ENCODE data around the gene ZBTB39. TPM values are rescaled to one million over a fixed set of nuclear protein-coding genes. Genes with fewer than 3 reads are reported as not detected.

The ZBTB39 gene
- total RNA-seq, 1 donor from 2014 or later: 13.3 TPM

DNA sequence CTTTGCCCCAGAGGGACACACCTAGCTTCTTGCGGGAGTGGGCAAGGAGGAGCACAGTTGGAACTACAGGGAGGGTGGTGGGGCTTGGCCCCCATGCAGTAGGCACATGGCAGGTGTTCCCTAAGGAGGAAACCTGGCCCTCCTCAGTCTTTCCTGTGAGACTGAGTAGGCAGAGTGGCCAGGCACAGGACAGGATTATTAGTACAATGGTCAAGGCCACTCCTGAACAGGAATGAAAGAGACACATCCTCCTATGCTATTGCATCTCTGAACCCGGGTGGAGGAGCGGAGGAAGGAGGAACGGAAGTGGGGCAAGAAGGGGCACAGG is 42.7 kb upstream of the ZBTB39 start:
- intact Hi-C loops (cut with micrococcal nuclease): no loop called here
- POLR2A ChIA-PET: no interaction called here
- DNase-seq (no peak), ATAC-seq (ENCODE audit: low read depth) (no peak)
- Mint-ChIP-seq H3K36me3 (ENCODE audit: low read depth) (no peaks in the 10 kb centered on the region), H3K4me1 (peaks cover 22% of the 10 kb centered on the region), H3K9me3 (no peaks in the 10 kb centered on the region), H3K27me3 (no peaks in the 10 kb centered on the region), H3K27ac (no peak overlapping the region), H3K4me3 (no peak overlapping the region)
- CTCF ChIA-PET: interaction anchor here (2.0 kb wide), 1 partner anchor 12 kb away, joined by 7 read pairs; no protein-coding TSS in a partner anchor
- TF ChIP-seq, protein P1, sequence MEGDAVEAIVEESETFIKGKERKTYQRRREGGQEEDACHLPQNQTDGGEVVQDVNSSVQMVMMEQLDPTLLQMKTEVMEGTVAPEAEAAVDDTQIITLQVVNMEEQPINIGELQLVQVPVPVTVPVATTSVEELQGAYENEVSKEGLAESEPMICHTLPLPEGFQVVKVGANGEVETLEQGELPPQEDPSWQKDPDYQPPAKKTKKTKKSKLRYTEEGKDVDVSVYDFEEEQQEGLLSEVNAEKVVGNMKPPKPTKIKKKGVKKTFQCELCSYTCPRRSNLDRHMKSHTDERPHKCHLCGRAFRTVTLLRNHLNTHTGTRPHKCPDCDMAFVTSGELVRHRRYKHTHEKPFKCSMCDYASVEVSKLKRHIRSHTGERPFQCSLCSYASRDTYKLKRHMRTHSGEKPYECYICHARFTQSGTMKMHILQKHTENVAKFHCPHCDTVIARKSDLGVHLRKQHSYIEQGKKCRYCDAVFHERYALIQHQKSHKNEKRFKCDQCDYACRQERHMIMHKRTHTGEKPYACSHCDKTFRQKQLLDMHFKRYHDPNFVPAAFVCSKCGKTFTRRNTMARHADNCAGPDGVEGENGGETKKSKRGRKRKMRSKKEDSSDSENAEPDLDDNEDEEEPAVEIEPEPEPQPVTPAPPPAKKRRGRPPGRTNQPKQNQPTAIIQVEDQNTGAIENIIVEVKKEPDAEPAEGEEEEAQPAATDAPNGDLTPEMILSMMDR (IDR thresholded peaks at IDR 0.05): no peak

DNA sequence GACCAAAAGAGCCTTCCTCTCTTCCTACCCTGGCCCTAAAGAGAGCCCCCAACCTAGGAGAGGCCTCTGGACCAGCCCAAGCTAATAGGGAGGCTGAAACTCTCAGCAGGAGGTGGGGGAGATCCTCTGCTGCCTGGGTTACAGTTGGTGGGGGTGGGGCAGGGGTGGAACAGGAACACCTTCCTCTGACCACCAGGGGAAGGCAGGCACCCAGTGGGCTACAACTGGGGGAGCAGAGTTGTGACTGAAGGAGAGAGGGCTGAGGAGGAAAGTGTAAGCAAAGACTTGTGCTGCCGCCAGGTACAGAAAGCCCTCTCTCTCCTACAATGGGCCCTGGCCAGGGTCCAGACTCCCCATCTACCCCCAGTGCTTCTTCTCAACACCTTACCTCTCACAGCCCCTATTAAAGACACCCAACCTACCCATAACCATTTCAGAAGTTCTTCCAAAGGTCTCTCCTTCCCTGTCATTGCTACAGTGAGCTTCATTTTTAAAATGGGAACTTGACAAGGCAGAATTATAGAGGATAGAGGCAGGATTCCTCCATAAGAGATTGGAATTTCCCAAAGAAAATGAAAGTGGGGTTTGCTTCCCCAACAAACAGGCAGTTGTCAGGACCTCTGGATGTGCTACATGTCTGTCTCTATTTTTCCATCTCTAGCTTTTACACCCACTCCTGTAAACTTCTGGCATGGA is 42.2 kb upstream of the ZBTB39 start:
- intact Hi-C loops (cut with micrococcal nuclease): no loop called here
- CTCF ChIA-PET: interaction anchor here (1.1 to 2.0 kb wide), 3 partner anchors 12 to 76 kb away, joined by 3 to 7 read pairs (median 5); partner anchors contain the start of gene STAT6
- ATAC-seq (ENCODE audit: low read depth) (no peak), DNase-seq (no peak)
- H3K4me1 Mint-ChIP-seq: peaks cover 22% of the 10 kb centered on the region
- H3K36me3 Mint-ChIP-seq (ENCODE audit: low read depth): no peaks in the 10 kb centered on the region
- H3K27ac Mint-ChIP-seq: no peak overlapping the region
- H3K9me3 Mint-ChIP-seq: no peaks in the 10 kb centered on the region
- H3K4me3 Mint-ChIP-seq: no peak overlapping the region
- POLR2A ChIA-PET: interaction anchor here (0.6 to 1.5 kb wide), 3 partner anchors 17 to 63 kb away, joined by 3 to 7 read pairs (median 6); partner anchors contain the start of gene STAT6
- no peaks in the 10 kb centered on the region for H3K27me3 Mint-ChIP-seq
- TF ChIP-seq, protein P1 (IDR thresholded peaks at IDR 0.05): no peak

DNA sequence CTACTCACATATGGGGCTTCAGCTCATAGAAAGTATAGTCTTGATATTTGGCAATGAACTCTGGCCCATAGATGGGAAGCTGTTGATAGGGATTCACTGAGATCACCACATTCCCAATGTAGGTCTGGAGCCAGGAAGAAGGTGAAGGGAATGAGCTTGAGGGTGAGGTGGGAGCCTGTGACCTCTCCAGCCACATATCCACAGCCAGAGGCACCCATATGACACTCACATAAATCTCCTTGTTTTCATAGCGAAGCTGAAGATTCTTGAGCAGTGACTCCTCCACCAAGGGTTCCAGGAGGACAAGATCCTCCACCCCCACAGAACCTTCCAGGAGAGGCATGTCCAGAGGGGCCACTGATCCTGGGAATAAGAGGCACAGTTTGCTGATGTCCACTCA is 41.6 kb upstream of the ZBTB39 start:
- CTCF ChIA-PET: interaction anchor here (1.1 to 1.2 kb wide), 2 partner anchors 64 to 76 kb away, joined by 3 to 5 read pairs; partner anchors contain the start of gene STAT6
- intact Hi-C loops (cut with micrococcal nuclease): loop anchor here (2.0 kb wide), 1 partner anchor 15 kb away; no protein-coding TSS in a partner anchor
- Mint-ChIP-seq H3K4me1 (peaks cover 22% of the 10 kb centered on the region), H3K9me3 (no peaks in the 10 kb centered on the region), H3K4me3 (no peak overlapping the region), H3K36me3 (ENCODE audit: low read depth) (no peaks in the 10 kb centered on the region), H3K27ac (no peak overlapping the region), H3K27me3 (no peaks in the 10 kb centered on the region)
- TF ChIP-seq, protein P1 (IDR thresholded peaks at IDR 0.05): no peak
- ATAC-seq (ENCODE audit: low read depth): no peak
- POLR2A ChIA-PET: interaction anchor here (0.6 to 1.6 kb wide), 5 partner anchors 8 to 63 kb away, joined by 3 to 7 read pairs (median 6); partner anchors contain the start of gene STAT6
- DNase-seq: no peak

DNA sequence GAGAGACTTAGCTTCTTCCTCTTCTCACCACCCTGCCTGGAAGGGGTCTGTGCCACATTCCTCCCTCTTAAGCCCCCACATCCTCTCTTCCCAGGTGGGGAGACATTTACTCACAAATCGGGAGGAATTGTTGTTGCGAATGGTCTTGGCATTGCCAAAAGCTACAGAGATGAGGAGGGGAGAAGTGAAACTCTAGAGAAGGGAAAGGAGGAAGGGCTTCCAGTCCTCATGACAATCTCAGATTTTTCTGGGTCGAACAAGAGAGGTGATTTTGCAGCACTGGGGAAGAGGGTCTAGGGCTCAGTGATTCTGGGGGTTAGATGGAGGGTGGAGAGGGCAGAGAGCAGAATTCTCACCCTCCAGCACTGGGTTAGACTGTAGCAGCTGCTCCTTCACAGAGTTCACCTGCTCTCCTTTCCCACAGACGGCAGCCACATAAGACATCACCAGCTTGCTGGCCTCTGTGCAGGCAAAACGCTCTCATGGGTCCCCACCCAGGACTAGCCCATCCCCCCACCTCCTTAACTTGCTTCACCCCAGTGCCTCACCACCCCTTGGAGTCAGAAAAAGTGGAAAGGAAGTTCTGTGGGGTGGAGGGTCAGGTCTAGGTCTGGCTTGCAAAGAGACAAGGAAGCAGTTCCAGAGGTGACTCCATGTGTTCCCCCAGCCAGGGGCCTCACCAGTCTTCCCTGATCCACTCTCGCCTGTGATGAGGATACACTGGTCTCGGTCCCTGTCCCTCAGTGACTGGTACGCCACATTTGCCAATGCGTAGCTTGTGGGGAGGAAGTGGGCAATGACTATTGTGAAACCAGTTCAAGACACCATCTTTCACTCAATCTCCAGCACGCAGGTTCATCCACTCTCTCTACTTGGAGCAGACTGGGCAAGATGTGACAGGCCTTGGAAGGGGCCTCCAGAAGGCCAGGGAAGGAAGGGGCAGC is 40.9 kb upstream of the ZBTB39 start:
- ChIA-PET POLR2A (interaction anchor here (0.6 to 1.6 kb wide), 5 partner anchors 9 to 65 kb away, joined by 3 to 7 read pairs (median 4); partner anchors contain the start of gene STAT6), CTCF (interaction anchor here (1.0 to 1.2 kb wide), 5 partner anchors 12 to 77 kb away, joined by 3 to 5 read pairs (median 3); partner anchors contain the start of gene STAT6)
- Mint-ChIP-seq H3K4me1 (peaks cover 22% of the 10 kb centered on the region), H3K27me3 (no peaks in the 10 kb centered on the region), H3K4me3 (peak overlapping the region; percentile 53), H3K9me3 (no peaks in the 10 kb centered on the region), H3K27ac (peak overlapping the region; percentile 75), H3K36me3 (ENCODE audit: low read depth) (no peaks in the 10 kb centered on the region)
- no peak for DNase-seq
- intact Hi-C loops (cut with micrococcal nuclease): loop anchor here (2.0 kb wide), 1 partner anchor 16 kb away; no protein-coding TSS in a partner anchor
- peak; percentile 64 for ATAC-seq (ENCODE audit: low read depth)
- TF ChIP-seq, protein P1 (IDR thresholded peaks at IDR 0.05): no peak

Measured in activated B cell treated with CpG ODN at 0.5 μM for 24 hours (primary cell).